HG03097 (cell line): Measurements from ENCODE around the gene PEX6.
"Not testable (repeated sequence)": the region's sequence is repeated elsewhere in the genome, so short reads cannot be mapped to it uniquely, and the experiment has no call there.

ENCODE experiments used
- ATAC-seq: cut with Tn5 transposase; IDR thresholded peaks from one replicate; pipeline ENCODE4 v1.9.1; 2021; ENCODE audit not compliant: unreplicated experiment, low FRiP score

Gene PEX6

GRCh38 chr6:42968126-42968701 is 10.8 kb downstream of the PEX6 start:
- no peak for ATAC-seq

- ATAC-seq = no peak
These were observed 11.8 kb downstream of the PEX6 start for GRCh38 chr6:42967228-42967627.

- no peak for ATAC-seq
These were observed 12.4 kb downstream of the PEX6 start for GRCh38 chr6:42966571-42966970.

- ATAC-seq = no peak
These were observed 15.0 kb downstream of the PEX6 start for GRCh38 chr6:42963855-42964605.

GRCh38 chr6:42963179-42963854 is 15.7 kb downstream of the PEX6 start:
- ATAC-seq = no peak

DNA sequence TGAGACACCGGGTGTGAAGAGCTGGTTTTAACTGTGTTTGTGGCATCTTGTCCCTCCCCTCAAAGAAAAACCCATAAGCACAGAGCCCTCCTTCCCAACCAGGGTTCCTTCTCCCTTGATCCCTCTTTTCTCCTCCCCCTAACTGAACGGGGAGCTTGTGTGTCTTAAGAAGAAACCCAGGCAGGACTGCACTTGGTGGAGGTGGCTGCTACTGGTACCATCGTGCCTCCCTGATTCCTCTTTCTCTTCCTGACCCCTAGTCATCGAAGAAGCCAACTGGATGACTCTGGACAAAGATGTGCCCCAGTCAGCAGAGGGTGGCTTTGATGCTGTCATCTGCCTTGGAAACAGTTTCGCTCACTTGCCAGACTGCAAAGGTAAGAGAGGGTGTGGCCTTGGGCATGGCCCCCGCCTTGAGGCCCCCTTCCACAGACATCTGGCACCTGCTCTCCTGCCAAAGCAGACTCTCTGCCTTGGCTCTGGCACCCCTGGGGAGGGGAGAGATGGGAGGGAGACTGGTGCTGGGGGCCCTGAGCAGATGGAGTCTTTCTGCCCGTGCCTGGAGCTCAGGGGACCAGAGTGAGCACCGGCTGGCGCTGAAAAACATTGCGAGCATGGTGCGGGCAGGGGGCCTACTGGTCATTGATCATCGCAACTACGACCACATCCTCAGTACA is 16.3 kb downstream of the PEX6 start:
- no peak for ATAC-seq

DNA sequence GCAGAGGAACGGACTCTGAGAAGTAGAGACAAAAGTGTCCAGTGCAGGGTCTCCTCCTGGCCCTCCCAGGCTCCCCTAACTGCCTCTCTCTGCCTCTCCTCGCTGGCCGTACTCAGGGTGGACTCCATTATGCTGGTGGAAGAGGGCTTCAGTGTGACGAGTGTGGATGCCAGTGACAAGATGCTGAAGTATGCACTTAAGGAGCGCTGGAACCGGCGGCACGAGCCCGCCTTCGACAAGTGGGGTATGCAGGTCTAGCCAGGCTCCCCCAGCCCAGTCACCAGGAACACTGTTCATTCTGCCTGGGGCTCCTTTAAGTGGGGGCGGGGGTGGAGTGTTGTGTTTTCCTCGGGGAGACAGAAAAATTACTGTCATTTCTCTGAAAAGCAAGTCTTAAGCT is 16.9 kb downstream of the PEX6 start:
- ATAC-seq = no peak

DNA sequence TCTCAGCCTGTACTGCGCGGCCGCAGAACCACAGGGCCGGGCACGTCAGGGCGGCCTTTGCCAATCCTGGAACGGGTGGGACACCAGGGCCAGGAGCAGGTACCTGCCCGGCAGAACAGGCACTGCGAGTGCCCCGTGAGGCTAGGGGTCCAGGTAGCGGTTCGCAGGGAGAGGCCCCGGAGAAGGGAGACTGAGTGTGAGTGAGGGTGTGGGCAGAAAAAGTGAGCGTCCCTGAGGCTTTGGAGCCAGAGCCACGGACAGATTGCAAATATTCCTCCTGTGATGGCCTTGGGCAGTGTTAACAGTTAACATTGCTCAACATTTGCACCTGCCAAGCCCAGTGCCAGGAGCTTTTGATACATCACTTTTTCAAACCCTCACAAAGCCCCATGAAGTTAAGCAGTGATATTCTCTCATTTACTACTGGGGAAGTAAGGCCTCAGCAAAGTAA is 17.9 kb downstream of the PEX6 start:
- ATAC-seq = no peak

DNA sequence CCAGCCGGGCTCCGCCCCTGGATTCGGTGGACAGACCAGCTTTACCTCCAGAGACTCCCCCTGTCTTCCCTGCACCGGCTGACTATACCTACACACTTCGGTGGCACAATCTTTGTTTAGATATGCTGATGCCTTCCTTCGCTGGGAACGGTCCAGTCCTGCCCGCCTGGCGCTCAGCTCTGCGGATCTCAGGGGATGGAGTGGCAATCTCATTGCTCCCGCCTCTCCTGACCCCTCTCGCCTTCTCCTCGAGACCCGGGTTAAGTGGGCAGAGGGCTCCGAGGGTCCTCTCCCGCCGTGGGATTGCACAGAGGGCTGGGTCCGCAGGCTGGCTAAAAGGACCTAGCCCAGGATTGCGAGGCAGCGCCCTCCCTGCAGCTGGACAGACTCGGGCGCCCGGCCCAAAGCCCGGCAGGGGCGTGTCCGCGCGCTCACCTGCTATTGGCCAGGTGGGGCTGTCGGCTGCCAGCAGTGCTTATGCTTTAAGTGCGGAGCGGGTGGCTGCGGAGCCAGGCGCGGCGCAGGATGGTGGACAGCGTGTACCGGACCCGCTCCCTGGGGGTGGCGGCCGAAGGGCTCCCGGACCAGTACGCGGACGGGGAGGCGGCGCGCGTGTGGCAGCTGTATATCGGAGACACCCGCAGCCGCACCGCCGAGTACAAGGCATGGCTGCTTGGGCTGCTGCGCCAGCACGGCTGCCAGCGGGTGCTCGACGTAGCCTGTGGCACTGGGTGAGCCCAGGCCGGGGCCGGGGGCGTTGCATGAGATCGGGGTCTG is 18.6 kb downstream of the PEX6 start, which contains the start of gene GNMT:
Gene GNMT, plus strand, starts transcription at position 512 of the 777 bp plus-strand sequence. Its CDS starts 14 bp downstream, at position 526.
- ATAC-seq = no peak

DNA sequence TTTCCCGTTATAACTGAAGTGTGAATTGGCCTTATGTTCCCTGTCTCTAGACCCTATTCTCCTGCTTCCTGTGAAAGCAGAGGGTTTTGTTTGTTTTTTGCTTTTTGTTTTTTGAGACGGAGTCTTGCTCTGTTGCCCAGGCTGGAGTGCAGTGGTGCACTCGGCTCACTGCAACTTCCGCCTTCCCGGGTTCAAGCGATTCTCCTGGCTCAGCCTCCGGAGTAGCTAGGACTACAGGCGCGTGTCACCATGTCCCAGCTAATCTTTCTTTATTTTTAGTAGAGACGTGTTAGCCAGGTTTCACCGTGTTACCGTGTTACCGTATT is 19.1 kb downstream of the PEX6 start:
- ATAC-seq = no peak

DNA sequence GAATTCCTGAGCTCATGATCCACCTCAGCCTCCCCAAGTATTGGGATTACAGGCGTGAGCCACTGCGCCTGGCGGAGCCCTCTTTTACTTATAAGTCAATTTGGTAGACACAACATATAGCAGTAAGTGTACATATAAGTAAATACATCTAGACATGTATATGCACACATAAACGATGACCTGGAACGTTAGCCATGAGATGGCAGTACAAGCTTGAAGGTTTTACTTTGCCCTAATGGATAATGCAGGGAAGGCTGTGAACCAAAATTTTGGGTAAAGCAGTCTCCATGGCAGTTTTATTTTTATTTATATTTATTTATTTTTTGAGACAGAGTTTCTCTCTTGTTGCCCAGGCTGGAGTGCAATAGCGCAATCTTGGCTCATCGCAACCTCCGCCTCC is 20.9 kb downstream of the PEX6 start:
- ATAC-seq = no peak

DNA sequence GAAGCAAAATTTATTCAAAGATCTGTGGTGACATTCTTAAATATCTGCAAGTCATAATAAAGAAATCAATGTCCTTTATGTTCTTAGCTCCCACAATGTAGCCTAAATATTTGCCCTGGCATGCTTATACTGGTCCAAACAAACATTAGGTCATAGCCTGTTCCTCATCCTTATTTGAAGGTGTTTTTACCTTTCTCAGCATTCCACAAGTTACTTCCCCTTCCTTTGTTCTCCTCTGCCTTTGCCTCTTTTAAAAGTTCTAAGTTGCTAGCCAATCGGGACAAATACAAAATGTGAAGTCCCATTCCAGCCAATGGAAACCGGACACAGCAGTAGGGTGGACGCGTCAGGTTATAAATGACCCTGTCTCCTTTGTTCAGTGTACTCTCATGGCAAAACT is 24.6 kb downstream of the PEX6 start:
- not testable (repeated sequence) for ATAC-seq

- ATAC-seq = no peak
These were observed 26.6 kb downstream of the PEX6 start for GRCh38 chr6:42952389-42952788.

DNA sequence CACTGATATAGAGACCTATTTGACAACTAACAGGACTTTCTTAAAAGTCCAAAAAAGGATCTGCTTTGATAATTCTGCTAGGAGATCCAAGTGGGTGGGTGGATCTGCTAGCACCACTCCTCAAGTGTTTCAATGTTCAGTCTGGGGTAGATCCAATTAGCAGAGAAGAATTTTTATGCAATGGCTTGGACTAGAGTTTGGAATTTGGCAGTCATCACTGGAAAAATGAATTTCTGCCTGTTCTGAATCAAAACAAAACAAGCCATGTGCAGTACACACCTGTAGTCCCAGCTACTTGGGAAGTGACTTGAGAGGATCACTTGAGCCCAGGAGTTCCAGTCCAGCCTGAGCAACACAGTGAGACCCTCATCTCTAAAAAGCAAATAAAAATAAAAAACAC is 31.0 kb downstream of the PEX6 start:
- no peak for ATAC-seq

GRCh38 chr6:42942444-42942843 is 36.5 kb downstream of the PEX6 start:
- ATAC-seq = no peak

- not testable (repeated sequence) for ATAC-seq
These were observed 37.6 kb downstream of the PEX6 start for GRCh38 chr6:42941356-42941755.

DNA sequence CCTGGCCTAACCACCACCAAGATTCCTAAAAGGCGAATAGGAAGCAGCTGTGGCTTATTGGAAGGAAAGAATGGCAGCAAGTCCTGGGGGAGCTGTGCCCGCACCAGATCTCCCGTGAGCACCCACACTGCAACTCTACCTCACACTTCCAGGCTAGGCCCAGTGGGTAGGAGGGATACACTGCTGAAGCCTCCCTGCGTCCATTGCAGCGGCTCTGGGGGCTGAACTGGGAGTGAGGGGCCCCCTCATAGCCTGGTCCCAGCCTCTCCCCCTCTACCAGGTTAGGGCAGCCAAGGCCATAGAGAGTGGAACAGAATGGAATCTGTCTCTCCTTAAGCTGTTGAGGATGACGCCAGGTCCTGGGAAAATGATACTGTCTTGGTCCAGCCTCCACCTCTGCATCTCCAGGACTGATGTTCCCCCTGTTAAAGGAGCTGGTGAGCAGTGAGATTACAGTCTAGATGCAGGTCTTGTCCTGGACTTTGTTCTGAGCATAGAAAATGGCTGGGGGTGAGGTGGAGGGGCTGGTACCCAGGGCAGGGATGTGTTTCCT is 38.4 kb downstream of the PEX6 start:
- no peak for ATAC-seq

DNA sequence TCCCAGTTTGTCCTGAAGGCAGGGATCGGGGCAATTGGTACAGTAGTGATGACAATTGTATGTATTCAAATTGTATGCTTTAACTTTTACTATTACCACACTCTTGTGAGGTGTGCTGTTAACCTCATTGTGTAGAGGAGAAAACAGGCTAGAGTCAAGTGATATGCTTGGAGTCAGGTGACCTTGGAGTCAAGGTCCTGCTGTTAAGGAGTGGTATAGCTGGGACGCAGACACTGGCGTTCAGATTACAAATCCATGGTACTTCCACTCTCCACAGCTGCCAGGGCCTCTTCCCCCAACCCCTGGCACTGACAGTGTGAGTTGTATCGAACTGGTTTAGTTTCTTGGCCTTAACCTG is 39.2 kb downstream of the PEX6 start:
- ATAC-seq = no peak

- ATAC-seq = no peak
These were observed 39.8 kb downstream of the PEX6 start for GRCh38 chr6:42938987-42939809.

DNA sequence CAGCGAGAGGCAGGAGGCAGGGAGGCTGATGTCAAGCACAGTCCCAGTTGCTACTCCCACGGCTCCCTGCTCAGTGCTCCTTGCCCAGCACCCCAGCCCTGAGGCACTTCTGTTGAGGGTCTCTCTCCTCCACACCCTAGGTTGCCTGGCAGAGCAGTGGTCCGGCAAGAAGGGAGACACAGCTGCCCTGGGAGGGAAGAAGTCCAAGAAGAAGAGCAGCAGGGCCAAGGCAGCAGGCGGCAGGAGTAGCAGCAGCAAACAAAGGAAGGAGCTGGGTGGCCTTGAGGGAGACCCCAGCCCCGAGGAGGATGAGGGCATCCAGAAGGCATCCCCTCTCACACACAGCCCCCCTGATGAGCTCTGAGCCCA is 40.6 kb downstream of the PEX6 start:
- no peak for ATAC-seq
